HG02588 (cell line): ENCODE measurements around the gene LTC4S.
"Not testable (repeated sequence)": the region's sequence is repeated elsewhere in the genome, so short reads cannot be mapped to it uniquely, and the experiment has no call there.

Source experiments
- ATAC-seq: cut with Tn5 transposase; IDR thresholded peaks from one replicate; pipeline ENCODE4 v1.9.1; 2021; ENCODE audit warnings: mild to moderate bottlenecking, moderate library complexity; ENCODE audit not compliant: unreplicated experiment

The LTC4S gene

DNA sequence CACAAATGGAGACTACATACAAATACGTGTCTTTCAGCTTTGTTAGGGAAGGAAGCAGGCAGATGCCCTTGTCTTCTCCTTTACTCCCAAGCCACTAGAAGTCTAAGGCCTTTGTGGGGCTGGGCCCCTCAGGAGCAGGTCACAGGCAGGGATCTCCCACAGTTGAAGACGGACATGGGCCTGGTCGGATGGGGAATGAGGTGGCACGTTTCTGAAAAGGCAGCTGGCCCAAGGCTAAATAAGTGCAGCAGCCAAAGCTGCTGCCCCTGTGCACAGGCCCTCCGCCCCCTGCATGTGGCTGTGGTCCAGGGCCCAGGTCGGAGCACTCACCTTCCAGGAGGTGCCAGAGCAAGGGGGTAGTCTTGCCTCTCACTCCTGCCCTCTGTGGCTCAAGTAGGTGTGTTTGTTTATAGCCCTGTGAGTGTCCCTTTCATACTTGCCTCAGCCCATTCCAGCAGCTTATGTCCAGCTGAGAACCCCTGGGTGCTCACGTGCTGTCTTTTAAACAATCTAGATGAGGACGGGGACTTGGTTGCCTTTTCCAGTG, 28.7 kb downstream of the LTC4S start:
- no peak for ATAC-seq

DNA sequence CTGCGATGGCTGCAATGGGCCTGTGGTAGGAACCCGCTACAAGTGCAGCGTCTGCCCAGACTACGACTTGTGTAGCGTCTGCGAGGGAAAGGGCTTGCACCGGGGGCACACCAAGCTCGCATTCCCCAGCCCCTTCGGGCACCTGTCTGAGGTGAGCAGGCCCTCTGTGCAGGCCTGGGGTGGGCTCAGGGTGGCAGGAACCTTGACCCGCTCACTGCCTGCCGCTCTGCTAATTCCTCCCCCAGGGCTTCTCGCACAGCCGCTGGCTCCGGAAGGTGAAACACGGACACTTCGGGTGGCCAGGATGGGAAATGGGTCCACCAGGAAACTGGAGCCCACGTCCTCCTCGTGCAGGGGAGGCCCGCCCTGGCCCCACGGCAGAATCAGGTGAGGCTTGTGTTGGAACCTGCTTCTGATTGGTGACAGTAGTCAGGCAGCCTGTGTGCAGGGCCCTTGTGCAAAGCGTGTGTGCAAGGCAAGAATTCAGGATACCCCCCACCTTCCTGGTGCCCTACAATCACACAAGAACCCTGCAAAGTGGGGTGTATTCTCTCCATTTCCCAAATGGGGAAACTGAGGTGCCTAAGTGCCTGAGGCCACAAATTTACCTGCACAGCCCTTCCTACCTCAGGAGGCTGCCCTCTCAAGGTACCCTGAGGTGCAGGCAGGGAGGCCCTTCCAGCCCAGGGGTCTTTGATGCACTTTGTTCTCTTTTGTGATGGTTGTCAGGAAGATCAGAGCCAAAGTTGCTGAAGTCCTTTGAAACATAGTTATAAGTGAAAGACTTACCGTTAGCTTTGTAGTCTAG, 30.4 kb downstream of the LTC4S start:
- no peak for ATAC-seq

DNA sequence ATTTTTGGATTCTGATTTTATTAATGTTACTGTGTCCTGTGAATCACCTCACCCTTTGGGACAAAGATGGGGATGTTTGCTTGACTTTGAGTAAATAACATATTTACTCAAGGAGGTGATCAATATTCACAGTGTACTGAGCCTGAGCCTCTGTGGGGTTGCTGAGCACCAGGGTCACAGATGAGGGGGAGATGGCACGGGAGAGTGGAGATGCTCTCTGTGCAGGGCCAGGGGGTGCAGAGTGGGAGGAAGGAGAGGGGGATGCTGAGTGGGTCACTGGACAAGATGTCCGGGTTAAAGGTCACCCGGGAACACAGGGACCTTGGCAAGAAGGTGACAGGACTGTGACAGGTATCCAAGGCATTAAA, 30.9 kb downstream of the LTC4S start:
- no peak for ATAC-seq

DNA sequence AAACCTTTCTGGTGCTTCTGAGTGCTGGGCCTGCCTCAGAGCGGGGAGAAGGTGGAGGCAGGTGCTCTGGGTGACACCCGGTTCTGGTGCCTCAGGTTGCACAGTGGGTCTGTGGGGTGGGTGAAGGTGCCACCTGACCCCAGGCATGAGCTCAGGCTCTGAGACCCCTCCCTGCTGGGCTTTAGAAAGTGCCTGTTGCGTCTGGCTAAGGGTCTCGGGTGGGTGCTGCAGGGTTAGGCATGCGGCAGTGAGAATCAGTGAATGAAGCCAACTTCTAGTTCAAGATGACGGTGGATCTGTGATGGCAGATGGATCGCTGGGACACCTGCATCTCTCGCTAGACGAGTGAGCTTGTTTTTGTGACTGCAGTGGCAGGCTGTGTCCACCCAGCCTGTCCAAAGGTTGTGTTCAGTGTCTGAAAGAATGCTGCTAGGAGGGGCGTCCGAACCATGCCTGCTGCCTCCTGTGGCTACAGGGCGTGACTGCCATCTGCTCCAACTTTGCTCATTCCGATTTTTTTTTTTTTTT, 31.9 kb downstream of the LTC4S start:
- no peak for ATAC-seq

DNA sequence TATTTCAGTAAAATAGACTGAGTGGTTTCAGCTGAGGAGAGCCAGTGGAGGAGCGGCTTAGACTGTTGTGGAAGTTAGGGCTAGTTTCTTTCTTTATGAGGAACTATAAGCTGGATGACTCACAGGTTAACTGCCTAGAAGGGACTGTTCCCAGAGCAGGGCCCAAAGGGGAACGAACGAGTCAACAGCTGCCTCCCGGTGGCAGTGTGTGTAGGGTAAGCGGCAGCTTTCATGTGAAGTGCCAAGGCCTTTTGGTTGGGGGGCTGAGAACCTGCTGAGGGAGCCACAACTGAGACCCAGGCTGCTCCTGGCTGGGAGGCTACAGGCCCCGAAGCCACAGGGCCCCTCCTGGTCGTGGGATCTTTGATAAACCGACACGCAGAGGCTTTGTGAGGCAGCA, 33.9 kb downstream of the LTC4S start:
- ATAC-seq: no peak

DNA sequence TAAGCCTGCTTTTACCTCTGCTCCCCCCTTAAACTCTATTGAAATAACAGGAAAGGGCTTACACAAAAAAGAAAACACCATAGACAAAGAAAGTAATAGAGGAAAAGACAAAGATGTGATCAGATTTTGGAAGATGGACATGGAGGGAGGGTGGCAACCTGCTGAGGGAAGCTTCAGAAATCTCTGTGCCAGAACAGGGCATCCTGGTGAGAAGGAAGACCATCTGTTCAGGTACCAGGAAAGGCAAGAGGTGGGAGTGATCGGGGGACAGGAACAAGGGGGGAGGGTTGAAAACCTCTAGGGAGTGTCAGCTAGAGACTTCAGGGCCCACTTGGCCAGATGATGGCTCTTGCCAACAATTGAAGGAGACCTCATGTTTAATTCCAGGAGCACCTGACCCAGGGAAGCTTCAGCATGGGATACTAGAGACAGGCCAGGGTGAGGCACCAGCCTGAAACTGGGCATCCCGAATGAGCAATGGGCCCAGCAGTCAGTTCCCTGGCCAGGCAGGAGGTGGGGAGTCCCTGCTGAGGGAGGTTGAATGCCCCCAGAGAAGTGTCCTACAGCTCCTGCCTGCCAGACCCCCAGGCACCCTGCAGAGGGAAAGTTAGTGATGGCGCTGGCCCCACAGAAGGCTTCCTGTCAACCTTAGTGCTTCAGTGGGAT, 35.1 kb downstream of the LTC4S start:
- no peak for ATAC-seq

DNA sequence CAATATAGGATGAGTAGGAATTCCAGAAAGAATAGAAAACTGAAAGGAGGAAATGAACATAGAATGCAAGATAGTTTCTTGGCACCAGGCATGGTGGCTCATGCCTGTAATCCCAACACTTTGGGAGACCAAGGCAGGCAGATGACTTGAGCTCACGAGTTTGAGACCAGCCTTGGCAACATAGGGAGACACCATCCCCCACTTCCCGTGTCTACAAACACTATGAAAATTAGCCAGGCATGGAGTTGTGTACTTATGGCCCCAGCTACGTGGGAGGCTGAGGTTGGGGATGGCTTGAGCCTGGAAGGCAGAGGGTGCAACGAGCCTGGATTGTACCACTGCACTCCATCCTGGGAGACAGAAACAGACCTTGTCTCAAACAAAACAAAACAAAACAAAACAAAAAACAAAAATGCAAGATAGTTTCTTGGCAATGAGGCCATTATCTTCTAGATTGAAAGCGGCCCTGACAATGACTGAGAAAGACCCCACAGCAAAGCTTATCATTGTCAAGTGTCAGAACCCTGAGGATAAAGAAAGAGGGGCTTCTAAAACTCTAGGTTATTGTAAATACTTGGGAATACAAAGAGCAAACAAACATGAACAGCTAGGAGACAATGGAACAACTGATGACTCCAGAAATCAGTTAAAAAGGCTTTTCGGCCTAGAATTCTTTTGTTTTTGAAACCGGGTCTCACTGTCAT, 36.1 kb downstream of the LTC4S start:
- no peak for ATAC-seq

DNA sequence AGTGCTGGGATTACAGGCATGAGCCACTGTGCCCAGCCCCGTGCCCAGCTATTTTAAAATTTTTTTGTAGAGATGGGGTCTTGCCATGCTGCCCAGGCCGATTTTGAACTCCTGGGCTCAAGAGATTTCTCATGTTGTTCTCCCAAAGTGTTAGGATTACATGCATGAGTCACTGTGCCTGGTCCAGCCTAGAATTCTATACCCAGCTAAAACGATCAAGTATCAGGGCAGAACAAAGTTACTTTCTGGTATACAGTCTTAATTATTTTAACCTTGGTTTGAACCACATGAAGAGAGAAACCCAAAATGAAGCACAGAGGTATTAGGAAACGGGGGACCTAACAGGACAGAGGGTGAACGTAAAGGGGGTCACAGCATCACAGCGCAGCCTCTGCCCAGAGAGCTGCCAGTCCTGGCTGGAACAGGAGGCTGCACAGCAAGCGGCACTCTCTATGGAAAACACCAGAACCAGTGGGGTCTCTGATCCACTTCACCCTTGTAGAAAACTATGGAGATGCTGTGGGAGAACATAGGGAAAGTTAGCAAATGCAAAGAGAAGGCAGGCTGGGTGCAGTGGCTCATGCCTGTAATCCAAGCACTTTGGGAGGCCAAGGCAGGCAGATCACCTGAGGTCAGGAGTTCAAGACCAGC, 37.2 kb downstream of the LTC4S start:
- ATAC-seq: no peak

DNA sequence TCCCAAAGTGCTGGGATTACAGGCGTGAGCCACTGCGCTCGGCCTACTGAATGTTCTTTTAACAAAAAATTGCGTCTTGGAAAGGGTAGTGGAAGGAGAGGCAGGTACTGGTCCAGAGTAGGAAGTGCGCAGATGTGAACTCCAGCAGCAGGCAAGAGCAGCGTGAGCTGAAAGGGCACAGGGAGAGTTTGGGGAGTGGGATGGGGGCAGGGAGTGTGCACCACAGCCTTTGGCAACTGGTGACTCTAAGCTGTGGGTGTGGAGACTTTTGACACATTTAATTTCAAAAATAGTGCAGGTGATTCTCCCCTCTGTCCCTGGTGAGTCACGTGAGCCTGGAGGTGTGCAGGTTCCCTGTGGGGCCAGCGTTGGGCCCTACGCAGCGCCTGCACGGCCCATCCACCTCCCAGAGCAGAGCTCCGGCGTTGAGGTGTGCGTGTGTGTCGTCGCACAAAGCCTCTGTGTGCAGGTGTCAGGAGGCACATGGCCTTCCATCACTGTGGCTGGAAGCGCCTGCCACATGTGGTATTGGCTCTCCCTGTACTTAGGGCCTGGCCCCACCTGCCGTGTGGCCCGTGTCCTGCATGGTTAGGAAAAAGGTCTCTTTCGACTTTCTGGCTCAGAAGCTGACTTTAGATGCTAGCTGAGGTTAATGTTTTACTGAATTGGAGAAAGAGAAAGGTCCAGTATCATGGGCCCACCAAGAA, 38.4 kb downstream of the LTC4S start:
- ATAC-seq: no peak

DNA sequence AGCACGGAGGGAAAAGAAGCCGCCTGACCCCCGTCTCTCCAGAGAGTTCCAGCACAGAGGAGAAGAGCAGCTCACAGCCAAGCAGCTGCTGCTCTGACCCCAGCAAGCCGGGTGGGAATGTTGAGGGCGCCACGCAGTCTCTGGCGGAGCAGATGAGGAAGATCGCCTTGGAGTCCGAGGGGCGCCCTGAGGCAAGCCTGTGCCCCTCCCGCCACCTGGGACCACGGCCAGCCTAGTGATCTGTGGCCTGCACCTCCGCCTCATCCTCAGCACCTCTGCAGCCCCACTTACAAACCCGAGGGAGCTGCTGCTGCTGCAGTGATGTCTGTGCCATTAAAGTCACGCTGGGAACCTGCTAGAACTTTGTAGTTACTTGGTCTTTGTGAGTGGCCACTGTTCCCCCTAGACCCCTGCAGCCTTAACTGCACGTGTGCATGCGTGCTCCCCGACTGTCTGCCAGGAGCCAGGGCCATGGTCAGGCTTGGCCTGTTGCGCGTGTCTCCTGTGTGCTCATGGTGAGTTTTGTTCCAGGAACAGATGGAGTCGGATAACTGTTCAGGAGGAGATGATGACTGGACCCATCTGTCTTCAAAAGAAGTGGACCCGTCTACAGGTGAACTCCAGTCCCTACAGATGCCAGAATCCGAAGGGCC, 39.4 kb downstream of the LTC4S start:
- no peak for ATAC-seq

DNA sequence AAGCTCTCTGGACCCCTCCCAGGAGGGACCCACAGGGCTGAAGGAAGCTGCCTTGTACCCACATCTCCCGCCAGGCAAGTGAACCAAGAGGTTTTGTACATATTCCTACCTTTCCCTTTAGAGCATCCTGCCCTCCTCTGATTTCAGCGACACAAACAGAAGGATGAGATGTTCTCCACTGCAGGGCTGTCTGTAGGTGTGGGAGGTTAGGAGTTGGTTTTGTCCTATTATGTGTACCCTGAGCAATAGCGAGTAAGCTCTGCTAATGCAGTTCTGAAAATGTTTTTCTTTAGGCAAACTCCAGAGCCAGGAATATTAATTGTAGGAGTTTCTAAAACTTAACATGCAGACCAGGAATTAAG, 39.9 kb downstream of the LTC4S start:
- ATAC-seq: no peak

DNA sequence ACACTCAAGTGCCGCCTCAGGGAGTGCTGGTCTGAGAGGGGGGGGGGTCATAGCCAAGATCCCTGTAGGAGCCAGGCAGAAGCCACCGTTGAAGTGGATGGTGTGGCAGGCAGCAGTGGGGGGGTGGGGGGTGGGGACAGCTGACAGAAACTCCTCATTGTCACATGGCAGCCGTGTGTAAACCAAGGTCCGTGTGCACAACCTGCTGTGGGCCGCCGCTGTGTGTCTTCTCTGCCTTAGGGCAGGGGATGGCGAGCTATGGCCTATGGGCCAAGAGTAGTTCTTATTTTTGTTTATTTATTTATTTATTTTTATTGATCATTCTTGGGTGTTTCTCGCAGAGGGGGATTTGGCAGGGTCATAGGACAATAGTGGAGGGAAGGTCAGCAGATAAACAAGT, 40.3 kb downstream of the LTC4S start:
- no peak for ATAC-seq

DNA sequence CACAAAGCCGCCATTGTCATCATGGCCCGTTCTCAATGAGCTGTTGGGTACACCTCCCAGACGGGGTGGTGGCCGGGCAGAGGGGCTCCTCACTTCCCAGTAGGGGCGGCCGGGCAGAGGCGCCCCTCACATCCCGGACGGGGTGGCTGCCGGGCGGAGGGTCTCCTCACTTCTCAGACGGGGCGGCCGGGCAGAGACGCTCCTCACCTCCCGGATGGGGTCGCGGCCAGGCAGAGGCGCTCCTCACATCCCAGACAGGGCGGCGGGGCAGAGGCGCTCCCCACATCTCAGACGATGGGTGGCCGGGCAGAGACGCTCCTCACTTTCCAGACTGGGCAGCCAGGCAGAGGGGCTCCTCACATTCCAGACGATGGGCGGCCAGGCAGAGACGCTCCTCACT, 41.1 kb downstream of the LTC4S start:
- not testable (repeated sequence) for ATAC-seq

DNA sequence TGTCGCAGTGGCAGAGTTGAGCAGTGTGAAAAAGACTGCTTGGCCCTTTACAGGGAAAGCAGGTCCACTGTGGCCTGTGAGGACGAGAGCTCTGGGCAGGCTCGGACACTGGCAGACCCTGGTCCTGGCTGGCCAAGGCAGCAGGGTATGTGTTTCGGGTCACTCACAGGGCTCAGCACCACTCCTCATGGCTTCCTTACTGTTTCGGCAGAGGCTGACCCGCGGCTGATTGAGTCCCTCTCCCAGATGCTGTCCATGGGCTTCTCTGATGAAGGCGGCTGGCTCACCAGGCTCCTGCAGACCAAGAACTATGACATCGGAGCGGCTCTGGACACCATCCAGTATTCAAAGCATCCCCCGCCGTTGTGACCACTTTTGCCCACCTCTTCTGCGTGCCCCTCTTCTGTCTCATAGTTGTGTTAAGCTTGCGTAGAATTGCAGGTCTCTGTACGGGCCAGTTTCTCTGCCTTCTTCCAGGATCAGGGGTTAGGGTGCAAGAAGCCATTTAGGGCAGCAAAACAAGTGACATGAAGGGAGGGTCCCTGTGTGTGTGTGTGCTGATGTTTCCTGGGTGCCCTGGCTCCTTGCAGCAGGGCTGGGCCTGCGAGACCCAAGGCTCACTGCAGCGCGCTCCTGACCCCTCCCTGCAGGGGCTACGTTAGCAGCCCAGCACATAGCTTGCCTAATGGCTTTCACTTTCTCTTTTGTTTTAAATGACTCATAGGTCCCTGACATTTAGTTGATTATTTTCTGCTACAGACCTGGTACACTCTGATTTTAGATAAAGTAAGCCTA, 42.6 kb downstream of the LTC4S start:
- no peak for ATAC-seq

DNA sequence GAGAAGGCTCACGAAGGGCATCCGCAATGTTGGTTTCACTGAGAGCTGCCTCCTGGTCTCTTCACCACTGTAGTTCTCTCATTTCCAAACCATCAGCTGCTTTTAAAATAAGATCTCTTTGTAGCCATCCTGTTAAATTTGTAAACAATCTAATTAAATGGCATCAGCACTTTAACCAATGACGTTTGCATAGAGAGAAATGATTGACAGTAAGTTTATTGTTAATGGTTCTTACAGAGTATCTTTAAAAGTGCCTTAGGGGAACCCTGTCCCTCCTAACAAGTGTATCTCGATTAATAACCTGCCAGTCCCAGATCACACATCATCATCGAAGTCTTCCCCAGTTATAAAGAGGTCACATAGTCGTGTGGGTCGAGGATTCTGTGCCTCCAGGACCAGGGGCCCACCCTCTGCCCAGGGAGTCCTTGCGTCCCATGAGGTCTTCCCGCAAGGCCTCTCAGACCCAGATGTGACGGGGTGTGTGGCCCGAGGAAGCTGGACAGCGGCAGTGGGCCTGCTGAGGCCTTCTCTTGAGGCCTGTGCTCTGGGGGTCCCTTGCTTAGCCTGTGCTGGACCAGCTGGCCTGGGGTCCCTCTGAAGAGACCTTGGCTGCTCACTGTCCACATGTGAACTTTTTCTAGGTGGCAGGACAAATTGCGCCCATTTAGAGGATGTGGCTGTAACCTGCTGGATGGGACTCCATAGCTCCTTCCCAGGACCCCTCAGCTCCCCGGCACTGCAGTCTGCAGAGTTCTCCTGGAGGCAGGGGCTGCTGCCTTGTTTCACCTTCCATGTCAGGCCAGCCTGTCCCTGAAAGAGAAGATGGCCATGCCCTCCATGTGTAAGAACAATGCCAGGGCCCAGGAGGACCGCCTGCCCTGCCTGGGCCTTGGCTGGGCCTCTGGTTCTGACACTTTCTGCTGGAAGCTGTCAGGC, 43.6 kb downstream of the LTC4S start:
- ATAC-seq: no peak

DNA sequence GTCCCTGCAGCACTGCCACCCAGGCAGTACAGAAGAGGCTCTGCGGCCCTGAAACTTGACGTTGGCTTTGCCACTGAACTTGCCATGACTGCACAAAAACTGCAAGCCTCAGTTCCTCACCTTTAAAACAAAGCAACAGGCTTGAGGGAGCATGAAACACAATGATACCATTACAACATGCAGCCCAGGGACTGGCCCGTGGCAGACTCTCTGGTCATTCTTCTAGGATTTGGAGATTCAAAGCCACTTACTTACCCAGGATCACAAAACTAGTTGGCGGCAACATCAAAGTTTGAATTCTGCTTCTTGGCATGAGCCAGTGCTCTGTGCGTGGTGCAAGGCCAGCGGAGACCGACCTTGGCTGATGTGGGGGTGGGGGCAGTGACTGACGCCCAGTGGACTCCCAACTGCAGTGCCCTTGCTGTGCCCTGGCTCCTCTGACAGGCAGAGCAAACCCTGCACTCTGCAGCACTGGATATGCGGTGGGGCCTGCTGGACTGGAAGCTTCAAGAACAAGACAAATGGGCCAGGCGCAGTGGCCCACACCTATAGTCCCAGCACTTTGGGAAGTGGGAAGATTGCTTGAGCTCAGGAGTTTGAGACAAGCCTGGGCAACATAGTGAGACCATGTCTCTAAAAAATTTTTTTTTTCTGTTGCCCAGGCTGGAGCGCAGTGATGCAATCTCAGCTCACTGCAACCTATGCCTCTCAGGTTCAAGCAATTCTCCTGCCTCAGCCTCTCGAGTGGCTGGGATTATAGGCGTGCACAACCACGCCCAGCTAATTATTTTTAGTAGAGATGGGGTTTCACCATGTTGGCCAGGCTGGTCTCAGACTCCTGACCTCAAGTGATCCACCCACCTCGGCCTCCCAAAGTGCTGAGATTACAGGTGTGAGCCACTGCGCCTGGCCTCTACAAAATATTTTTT, 45.8 kb downstream of the LTC4S start:
- no peak for ATAC-seq

DNA sequence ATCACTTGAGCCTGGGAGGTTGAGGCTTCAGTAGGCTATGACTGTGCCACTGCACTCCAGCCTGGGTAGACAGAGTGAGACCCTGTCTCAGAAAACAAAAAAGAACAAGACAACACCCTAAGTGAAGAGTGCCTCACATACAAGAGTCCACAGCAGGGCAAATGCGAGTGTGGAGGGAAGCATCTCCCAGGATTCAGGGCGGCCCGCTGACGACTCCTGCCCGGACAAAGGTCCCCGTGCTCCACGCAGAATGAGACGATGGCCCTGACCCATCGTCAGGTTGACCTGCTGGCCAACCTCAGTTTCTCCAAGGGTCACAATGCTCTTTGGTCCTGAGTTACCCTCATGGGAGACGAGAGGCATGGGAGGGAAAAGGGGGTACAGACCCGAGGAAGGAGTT, 46.5 kb downstream of the LTC4S start:
- ATAC-seq: no peak
